Measurements from ENCODE around the gene CCL15.
A peak's percentile ranks its signal among the peaks of the same experiment; 100 is the strongest.

DNA sequence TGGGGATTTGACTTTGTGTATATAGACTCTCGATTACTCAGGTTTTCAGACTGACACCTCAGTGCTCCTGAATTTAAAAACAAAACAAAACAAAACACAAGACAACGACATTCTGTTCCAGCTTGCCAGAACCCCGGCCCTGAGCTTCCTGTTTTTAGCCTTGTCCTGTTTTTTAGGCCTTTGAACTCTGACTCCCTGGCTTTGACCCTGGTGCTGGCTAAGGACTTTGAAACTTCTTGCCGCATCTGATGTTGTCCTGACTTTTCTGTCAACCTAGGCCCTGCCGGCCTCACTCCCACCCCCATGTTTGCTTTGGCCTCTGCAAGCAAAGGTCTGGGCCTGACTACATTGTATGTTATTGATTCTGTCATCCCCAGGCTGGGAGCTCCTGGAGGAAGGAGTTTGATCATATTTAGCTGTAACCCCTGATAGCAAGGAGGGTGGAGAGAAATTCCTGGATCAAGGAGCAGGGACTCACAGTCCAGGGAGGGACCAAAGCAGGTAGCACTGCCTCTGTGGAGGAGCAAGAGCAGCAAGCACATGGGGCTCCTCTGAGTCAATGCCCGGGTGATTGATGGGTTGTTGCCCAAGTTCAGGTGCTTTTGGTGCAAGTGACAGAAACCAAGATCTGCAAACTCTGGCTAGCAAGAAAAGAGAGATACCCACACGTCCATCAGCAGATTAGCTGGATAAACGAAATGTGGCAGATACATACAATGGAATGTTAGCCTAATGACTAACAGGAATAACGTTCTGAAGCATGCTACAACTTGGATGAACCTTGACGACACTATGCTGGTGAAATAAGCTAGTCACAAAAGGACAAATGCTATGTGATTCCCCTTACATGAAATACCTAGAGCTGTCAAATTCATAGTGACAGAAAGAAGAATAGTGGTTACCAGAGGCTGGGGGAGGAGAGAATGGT, 27.8 kb downstream of the CCL15 start:
- TF ChIP-seq, protein P1, sequence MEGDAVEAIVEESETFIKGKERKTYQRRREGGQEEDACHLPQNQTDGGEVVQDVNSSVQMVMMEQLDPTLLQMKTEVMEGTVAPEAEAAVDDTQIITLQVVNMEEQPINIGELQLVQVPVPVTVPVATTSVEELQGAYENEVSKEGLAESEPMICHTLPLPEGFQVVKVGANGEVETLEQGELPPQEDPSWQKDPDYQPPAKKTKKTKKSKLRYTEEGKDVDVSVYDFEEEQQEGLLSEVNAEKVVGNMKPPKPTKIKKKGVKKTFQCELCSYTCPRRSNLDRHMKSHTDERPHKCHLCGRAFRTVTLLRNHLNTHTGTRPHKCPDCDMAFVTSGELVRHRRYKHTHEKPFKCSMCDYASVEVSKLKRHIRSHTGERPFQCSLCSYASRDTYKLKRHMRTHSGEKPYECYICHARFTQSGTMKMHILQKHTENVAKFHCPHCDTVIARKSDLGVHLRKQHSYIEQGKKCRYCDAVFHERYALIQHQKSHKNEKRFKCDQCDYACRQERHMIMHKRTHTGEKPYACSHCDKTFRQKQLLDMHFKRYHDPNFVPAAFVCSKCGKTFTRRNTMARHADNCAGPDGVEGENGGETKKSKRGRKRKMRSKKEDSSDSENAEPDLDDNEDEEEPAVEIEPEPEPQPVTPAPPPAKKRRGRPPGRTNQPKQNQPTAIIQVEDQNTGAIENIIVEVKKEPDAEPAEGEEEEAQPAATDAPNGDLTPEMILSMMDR (IDR thresholded peaks at IDR 0.05): peak in 1 of 3 donors; percentile 58
- TF ChIP-seq POLR2A (IDR thresholded peaks at IDR 0.05): no peak
